Inflammatory macrophage (primary cell): ENCODE measurements around the gene SPIN2B.

Source experiments
- DNase-seq, 2 donors: peaks; one replicate each; pipeline ENCODE4 v3.0.0-alpha.2; 2020 to 2022

SPIN2B gene

GRCh38 chrX:57070185-57070984, 51.0 kb downstream of the SPIN2B start:
- no peak for DNase-seq
